IPS-NIHi11 (cell line): ENCODE data around the gene EXOC6.

Experiments
- DNase-seq: peaks from one replicate; pipeline ENCODE4 v3.0.0; 2012; ENCODE audit warnings: mixed read lengths, low spot score

EXOC6 gene

GRCh38 chr10:93065675-93066543 is 217.6 kb downstream of the EXOC6 start:
- DNase-seq: peak; percentile 51

GRCh38 chr10:93066544-93066913 is 218.2 kb downstream of the EXOC6 start:
- no peak for DNase-seq

- no peak for DNase-seq
Measured at GRCh38 chr10:93067443-93068365, 219.4 kb downstream of the EXOC6 start.

GRCh38 chr10:93068411-93069244 is 220.3 kb downstream of the EXOC6 start:
- DNase-seq: peak; percentile 63

- DNase-seq: no peak
Measured at GRCh38 chr10:93069245-93069561, 220.9 kb downstream of the EXOC6 start.

- no peak for DNase-seq
Measured at GRCh38 chr10:93070378-93071176, 222.3 kb downstream of the EXOC6 start.

GRCh38 chr10:93071177-93071472 is 222.8 kb downstream of the EXOC6 start:
- no peak for DNase-seq

- peak; percentile 89 for DNase-seq
Measured at GRCh38 chr10:93071674-93072224, 223.4 kb downstream of the EXOC6 start.

- no peak for DNase-seq
Measured at GRCh38 chr10:93072225-93072712, 223.9 kb downstream of the EXOC6 start.

GRCh38 chr10:93072713-93073538 is 224.6 kb downstream of the EXOC6 start:
- no peak for DNase-seq

- DNase-seq: peak; percentile 72
Measured at GRCh38 chr10:93073539-93074146, 225.3 kb downstream of the EXOC6 start, which contains the start of gene CYP26A1. TSS of gene CYP26A1 (plus strand) at chr10:93073893. CDS start at chr10:93073935, 42 bp downstream.

- DNase-seq: peak; percentile 61
Measured at GRCh38 chr10:93074147-93074596, 225.9 kb downstream of the EXOC6 start.

GRCh38 chr10:93074597-93075368 is 226.5 kb downstream of the EXOC6 start:
- no peak for DNase-seq

- DNase-seq: no peak
Measured at GRCh38 chr10:93075369-93076221, 227.3 kb downstream of the EXOC6 start.

GRCh38 chr10:93076871-93077270 is 228.6 kb downstream of the EXOC6 start:
- no peak for DNase-seq

- no peak for DNase-seq
Measured at GRCh38 chr10:93077860-93078337, 229.6 kb downstream of the EXOC6 start.

GRCh38 chr10:93079663-93080349 is 231.5 kb downstream of the EXOC6 start:
- peak; percentile 6 for DNase-seq
